ENCODE data around the gene DDX39A.

GRCh38 chr19:14363183-14364097 lies 55.7 kb downstream of the DDX39A start:
- TF ChIP-seq CTCF (IDR thresholded peaks at IDR 0.05) (no peak), POLR2A (IDR thresholded peaks at IDR 0.05) (no peak)
